Eye (tissue), 1 donor: ENCODE data around the gene ELP4.
"Not testable (repeated sequence)": the region's sequence is repeated elsewhere in the genome, so short reads cannot be mapped to it uniquely, and the experiment has no call there.

ENCODE experiments used
- DNase-seq: peaks from one replicate; pipeline ENCODE4 v3.0.0-alpha.2; 2015

Gene ELP4

GRCh38 chr11:31509429-31510345 lies at the start of gene ELP4, which contains the start of gene IMMP1L:
TSS of gene ELP4 (plus strand) at chr11:31509767. CDS start at chr11:31509785, 18 bp downstream.
TSS of gene IMMP1L (minus strand) at chr11:31509622. CDS start at chr11:31463276, 46,346 bp downstream.
- DNase-seq: peak; percentile 99

- no peak for DNase-seq
Measured at GRCh38 chr11:31464436-31464835, 45.1 kb upstream of the ELP4 start.

- DNase-seq: no peak
Measured at GRCh38 chr11:31474083-31474482, 35.5 kb upstream of the ELP4 start.

GRCh38 chr11:31477528-31478222 lies 31.9 kb upstream of the ELP4 start:
- DNase-seq: peak; percentile 59

GRCh38 chr11:31478223-31478590 lies 31.4 kb upstream of the ELP4 start:
- no peak for DNase-seq

GRCh38 chr11:31479066-31479465 lies 30.5 kb upstream of the ELP4 start:
- no peak for DNase-seq

- DNase-seq: peak; percentile 49
Measured at GRCh38 chr11:31480930-31481329, 28.6 kb upstream of the ELP4 start.

- no peak for DNase-seq
Measured at GRCh38 chr11:31484497-31484896, 25.1 kb upstream of the ELP4 start.

- peak; percentile 84 for DNase-seq
Measured at GRCh38 chr11:31487848-31488247, 21.7 kb upstream of the ELP4 start.

GRCh38 chr11:31492320-31492913 lies 17.1 kb upstream of the ELP4 start:
- DNase-seq: no peak

- no peak for DNase-seq
Measured at GRCh38 chr11:31493235-31493634, 16.3 kb upstream of the ELP4 start.

- DNase-seq: not testable (repeated sequence)
Measured at GRCh38 chr11:31493762-31494161, 15.8 kb upstream of the ELP4 start.

- no peak for DNase-seq
Measured at GRCh38 chr11:31499576-31500178, 9.9 kb upstream of the ELP4 start.

- DNase-seq: no peak
Measured at GRCh38 chr11:31500560-31500959, 9.0 kb upstream of the ELP4 start.

- no peak for DNase-seq
Measured at GRCh38 chr11:31509051-31509428, 527 bp upstream of the ELP4 start.

GRCh38 chr11:31512117-31512516 lies 2.5 kb downstream of the ELP4 start:
- DNase-seq: no peak

GRCh38 chr11:31521497-31522150 lies 12.1 kb downstream of the ELP4 start:
- no peak for DNase-seq

GRCh38 chr11:31529189-31529588 lies 19.6 kb downstream of the ELP4 start:
- DNase-seq: no peak

GRCh38 chr11:31529701-31530100 lies 20.1 kb downstream of the ELP4 start:
- no peak for DNase-seq

- no peak for DNase-seq
Measured at GRCh38 chr11:31531293-31531692, 21.7 kb downstream of the ELP4 start.

- DNase-seq: no peak
Measured at GRCh38 chr11:31535479-31535878, 25.9 kb downstream of the ELP4 start.

- no peak for DNase-seq
Measured at GRCh38 chr11:31542862-31543261, 33.3 kb downstream of the ELP4 start.

GRCh38 chr11:31555938-31556337 lies 46.4 kb downstream of the ELP4 start:
- no peak for DNase-seq
